Measurements from ENCODE around the gene PDE4A.

Gene PDE4A

DNA sequence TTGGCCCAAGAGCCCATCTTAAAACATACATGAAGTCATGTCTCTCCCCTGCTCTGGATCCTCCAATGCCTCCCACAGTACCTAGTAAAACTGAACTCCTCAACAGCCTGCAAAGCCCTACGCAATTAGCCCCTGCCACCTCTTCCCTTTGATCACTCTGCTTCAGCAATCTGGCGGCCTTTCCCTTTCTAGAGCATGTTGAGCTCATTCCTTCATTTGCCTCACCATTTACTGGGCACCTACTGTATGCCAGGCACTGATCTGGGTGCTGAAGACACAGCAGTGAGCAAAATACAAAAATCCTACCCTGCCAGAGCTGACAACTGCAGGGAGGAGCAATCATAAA is 79.9 kb downstream of the PDE4A start:
- no peaks in the 10 kb centered on the region for H3F3A ChIP-seq (ENCODE audit: insufficient read depth, low read length)
- no peak overlapping the region for H3K9ac ChIP-seq (ENCODE audit: low read length)
- H3K27ac ChIP-seq (ENCODE audit: low read depth, low read length, poor library complexity, severe bottlenecking) = no peak overlapping the region
- peaks cover 20% of the 10 kb centered on the region for H3K79me2 ChIP-seq (ENCODE audit: insufficient read depth, low read length)
- no peak overlapping the region for H3K4me3 ChIP-seq (ENCODE audit: low read depth, low read length, poor library complexity, severe bottlenecking)
- no peaks in the 10 kb centered on the region for H3K27me3 ChIP-seq (ENCODE audit: insufficient read depth, low read length)
- peaks cover 51% of the 10 kb centered on the region for H3K36me3 ChIP-seq (ENCODE audit: insufficient read depth, low read length)
- H3K9me3 ChIP-seq (ENCODE audit: low read length) = no peaks in the 10 kb centered on the region
- H3K9me2 ChIP-seq (ENCODE audit: low read depth, low read length) = no peaks in the 10 kb centered on the region
- no peak overlapping the region for H2AFZ ChIP-seq (ENCODE audit: low read length)
- TF ChIP-seq, protein P1, sequence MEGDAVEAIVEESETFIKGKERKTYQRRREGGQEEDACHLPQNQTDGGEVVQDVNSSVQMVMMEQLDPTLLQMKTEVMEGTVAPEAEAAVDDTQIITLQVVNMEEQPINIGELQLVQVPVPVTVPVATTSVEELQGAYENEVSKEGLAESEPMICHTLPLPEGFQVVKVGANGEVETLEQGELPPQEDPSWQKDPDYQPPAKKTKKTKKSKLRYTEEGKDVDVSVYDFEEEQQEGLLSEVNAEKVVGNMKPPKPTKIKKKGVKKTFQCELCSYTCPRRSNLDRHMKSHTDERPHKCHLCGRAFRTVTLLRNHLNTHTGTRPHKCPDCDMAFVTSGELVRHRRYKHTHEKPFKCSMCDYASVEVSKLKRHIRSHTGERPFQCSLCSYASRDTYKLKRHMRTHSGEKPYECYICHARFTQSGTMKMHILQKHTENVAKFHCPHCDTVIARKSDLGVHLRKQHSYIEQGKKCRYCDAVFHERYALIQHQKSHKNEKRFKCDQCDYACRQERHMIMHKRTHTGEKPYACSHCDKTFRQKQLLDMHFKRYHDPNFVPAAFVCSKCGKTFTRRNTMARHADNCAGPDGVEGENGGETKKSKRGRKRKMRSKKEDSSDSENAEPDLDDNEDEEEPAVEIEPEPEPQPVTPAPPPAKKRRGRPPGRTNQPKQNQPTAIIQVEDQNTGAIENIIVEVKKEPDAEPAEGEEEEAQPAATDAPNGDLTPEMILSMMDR (IDR thresholded peaks at IDR 0.05; ENCODE audit: low read length) = no peak
- no peak for TF ChIP-seq EZH2 (IDR thresholded peaks at IDR 0.05; ENCODE audit: borderline replicate concordance, low read length)
- no peak overlapping the region for H3K4me2 ChIP-seq (ENCODE audit: low read length)
- no peaks in the 10 kb centered on the region for H4K20me1 ChIP-seq (ENCODE audit: insufficient read depth, low read length)
- peaks cover 21% of the 10 kb centered on the region for H3K4me1 ChIP-seq (ENCODE audit: insufficient read depth, low read length, severe bottlenecking)

DNA sequence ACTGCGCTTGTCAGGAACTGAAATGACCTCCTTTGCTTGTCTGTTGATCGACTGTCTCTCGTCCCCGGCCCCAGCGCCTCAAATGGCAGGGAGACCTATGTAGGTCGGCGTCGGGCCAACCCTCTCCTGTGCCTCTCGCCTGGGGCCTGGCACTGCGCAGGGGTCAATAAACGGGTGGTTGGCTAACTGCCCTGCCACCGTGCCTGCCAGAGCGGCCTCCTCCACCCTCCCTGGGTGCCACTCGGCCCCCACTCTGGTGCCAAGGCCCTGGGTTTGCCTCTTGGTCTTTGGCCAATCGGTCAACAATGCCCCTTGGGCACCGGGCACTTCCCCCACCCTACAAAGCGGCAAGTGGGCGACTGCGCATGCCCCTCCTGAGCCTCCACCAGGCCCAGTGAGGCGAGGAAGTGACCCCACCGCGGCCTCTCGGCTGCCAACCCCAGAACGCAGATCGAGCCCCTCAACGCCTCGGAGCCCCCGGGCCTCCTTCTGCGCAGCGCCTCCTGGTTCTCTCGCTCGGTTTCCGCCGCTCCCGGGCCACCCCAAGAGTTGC is 81.7 kb downstream of the PDE4A start:
- Histone ChIP-seq H2AFZ (ENCODE audit: low read length) (no peak overlapping the region), H3K36me3 (ENCODE audit: insufficient read depth, low read length) (peaks cover 34% of the 10 kb centered on the region)

DNA sequence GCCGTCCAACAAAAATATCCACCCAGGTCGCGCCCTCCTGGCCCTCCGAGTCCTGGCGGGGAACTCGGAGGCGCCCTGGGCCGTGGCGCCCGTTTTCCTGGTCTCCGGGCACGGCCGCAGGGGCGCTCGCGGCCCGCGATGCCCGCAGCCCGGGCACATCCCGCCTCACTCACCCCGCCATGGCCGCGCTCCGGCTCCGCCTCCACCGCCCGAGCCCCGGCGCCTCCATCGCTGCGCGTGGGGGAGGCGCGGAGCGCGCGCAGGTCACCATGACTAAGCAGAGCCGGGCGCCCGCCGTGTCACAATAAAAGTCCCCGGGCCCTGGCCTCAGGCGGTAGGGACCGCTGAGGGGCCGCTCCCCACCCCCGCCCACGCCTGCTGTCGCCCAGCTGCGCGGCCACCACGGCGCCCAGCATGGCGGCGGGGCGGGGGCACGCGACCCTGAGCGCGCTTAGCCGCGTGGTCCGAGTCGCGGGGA is 82.2 kb downstream of the PDE4A start:
- Histone ChIP-seq H3K4me1 (ENCODE audit: insufficient read depth, low read length, severe bottlenecking) (peaks cover 21% of the 10 kb centered on the region), H3F3A (ENCODE audit: insufficient read depth, low read length) (no peaks in the 10 kb centered on the region), H3K4me2 (ENCODE audit: low read length) (peak overlapping the region; percentile 84), H3K9me2 (ENCODE audit: low read depth, low read length) (no peaks in the 10 kb centered on the region), H3K27ac (ENCODE audit: low read depth, low read length, poor library complexity, severe bottlenecking) (peak overlapping the region; percentile 77), H3K36me3 (ENCODE audit: insufficient read depth, low read length) (peaks cover 29% of the 10 kb centered on the region), H3K9me3 (ENCODE audit: low read length) (no peaks in the 10 kb centered on the region), H3K4me3 (ENCODE audit: low read depth, low read length, poor library complexity, severe bottlenecking) (peak overlapping the region; percentile 89), H4K20me1 (ENCODE audit: insufficient read depth, low read length) (no peaks in the 10 kb centered on the region), H3K9ac (ENCODE audit: low read length) (peak overlapping the region; percentile 98), H2AFZ (ENCODE audit: low read length) (no peak overlapping the region), H3K79me2 (ENCODE audit: insufficient read depth, low read length) (peaks cover 20% of the 10 kb centered on the region), H3K27me3 (ENCODE audit: insufficient read depth, low read length) (no peaks in the 10 kb centered on the region)
- TF ChIP-seq, protein P1 (IDR thresholded peaks at IDR 0.05; ENCODE audit: low read length) = no peak
- TF ChIP-seq EZH2 (IDR thresholded peaks at IDR 0.05; ENCODE audit: borderline replicate concordance, low read length) = no peak

More for the DNA sequence above, 81.7 kb downstream of the PDE4A start:
- TF ChIP-seq, protein P1 (IDR thresholded peaks at IDR 0.05; ENCODE audit: low read length) = no peak
- TF ChIP-seq EZH2 (IDR thresholded peaks at IDR 0.05; ENCODE audit: borderline replicate concordance, low read length) = no peak
- Histone ChIP-seq H3K4me3 (ENCODE audit: low read depth, low read length, poor library complexity, severe bottlenecking) (peak overlapping the region; percentile 89), H3K27ac (ENCODE audit: low read depth, low read length, poor library complexity, severe bottlenecking) (peak overlapping the region; percentile 77), H3K9me2 (ENCODE audit: low read depth, low read length) (no peaks in the 10 kb centered on the region), H4K20me1 (ENCODE audit: insufficient read depth, low read length) (no peaks in the 10 kb centered on the region), H3F3A (ENCODE audit: insufficient read depth, low read length) (no peaks in the 10 kb centered on the region), H3K79me2 (ENCODE audit: insufficient read depth, low read length) (peaks cover 20% of the 10 kb centered on the region), H3K27me3 (ENCODE audit: insufficient read depth, low read length) (no peaks in the 10 kb centered on the region), H3K9me3 (ENCODE audit: low read length) (no peaks in the 10 kb centered on the region), H3K9ac (ENCODE audit: low read length) (peak overlapping the region; percentile 98), H3K4me1 (ENCODE audit: insufficient read depth, low read length, severe bottlenecking) (peaks cover 21% of the 10 kb centered on the region), H3K4me2 (ENCODE audit: low read length) (peak overlapping the region; percentile 84)
